ENCODE data around the gene WWOX.

DNA sequence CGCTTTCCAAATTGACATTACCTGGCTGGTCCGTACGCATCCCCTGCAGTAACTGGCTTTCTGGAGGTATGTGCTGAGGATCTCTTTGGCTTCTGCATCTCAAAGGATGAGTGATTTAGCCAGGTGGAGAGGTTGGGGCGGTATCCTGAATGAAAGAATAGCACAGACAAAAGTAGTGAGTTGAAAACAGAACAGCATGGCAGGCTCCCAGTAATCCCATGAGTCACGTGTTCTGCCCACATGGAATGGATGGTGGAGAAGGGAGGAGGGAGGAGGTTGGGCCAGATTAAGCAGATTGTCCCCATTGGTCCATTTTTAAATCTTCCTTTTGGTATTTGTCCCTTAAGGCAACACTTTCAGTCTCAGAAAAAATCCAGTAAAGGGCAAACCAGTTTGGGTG is 176.0 kb downstream of the WWOX start:
- TF ChIP-seq POLR2A (IDR thresholded peaks at IDR 0.05; ENCODE audit: low read length) (no peak), GATA1 (IDR thresholded peaks at IDR 0.05; ENCODE audit: low read depth, low read length) (no peak)
